Mucosa of descending colon (tissue), 3 donors: Measurements from ENCODE around the gene SLC17A4. TPM values are rescaled to one million over a fixed set of nuclear protein-coding genes. Genes with fewer than 3 reads are reported as not detected.

Experiments
- ATAC-seq: fragments of 200-7000 bp; cut with Tn5 transposase; one replicate; pipeline ENCODE4 v1.9.1; 2020; ENCODE audit warnings: mild to moderate bottlenecking, moderate library complexity
- DNase-seq, 3 donors: peaks; one replicate each; pipeline ENCODE4 v3.0.0-alpha.2; 2020
- H3K36me3 ChIP-seq: fragments of 200-600 bp; one replicate; pipeline ENCODE4 v1.8.0; 2021; ENCODE audit warnings: low read depth, mild to moderate bottlenecking
- H3K4me1 ChIP-seq: fragments of 200-600 bp; one replicate; pipeline ENCODE4 v1.8.0; 2021; ENCODE audit warnings: low read depth, mild to moderate bottlenecking
- H3K4me3 ChIP-seq: fragments of 200-600 bp; one replicate; pipeline ENCODE4 v1.8.0; 2021; ENCODE audit warnings: mild to moderate bottlenecking
- H3K9me3 ChIP-seq: fragments of 200-600 bp; one replicate; pipeline ENCODE4 v1.8.0; 2021; ENCODE audit warnings: mild to moderate bottlenecking
- intact Hi-C, 2 donors: fragments of 100-400 bp; cut with DNase I in 1 of 2; cut with micrococcal nuclease in 1 of 2; formaldehyde crosslinking; loops; one replicate each; pipeline versions ENCODE4 v1.11.0 to v1.11.1; 2022; cut with DNase I, micrococcal nuclease
- total RNA-seq, 3 donors: library from RNA; stranded (reverse); fragmentation: NEBNext Ultra II Directional in 2 of 3; extraction: Animal tissue kit (Norgen Biotek cat#: 25700) in 2 of 3; gene quantifications; one replicate each; pipeline versions ENCODE4 v1.2.1 to v1.2.4, GENCODE V29; 2021 to 2023
- TF ChIP-seq, protein P1 (sequence below): fragments of 200-600 bp; IDR thresholded peaks from one replicate; pipeline ENCODE4 v1.8.0; 2022; ENCODE audit warnings: antibody characterized with exemption, mild to moderate bottlenecking
- donor health status: DM: no; HTN: no; CAD: no; lungs with moderate emphysema.
- donor health status: DM: no; HTN: no; CAD: no.
- donor health status: DM: no; HTN: yes; CAD: no.

SLC17A4 gene
- total RNA-seq, 3 donors from 2014 or later = 30.2 to 107 (median 40.1) TPM

DNA sequence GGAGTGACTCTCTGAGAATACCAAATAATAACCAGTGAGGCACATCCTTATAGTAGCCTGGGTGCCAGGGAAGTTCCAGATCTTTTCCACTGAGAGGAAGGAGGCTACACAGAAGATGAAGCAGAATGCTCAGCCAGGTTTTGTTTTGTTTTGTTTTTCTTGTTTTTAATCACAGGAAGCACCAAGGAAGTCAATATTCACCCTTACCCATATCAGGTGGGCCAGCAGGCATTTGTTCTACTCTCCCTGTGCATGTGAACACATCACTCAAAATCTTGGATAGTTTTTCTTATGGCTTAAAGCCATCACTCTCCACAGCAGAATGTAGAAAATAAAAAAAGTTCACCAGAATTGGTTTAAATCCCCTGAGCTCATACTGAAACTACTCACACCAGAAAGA lies 66.8 kb downstream of the SLC17A4 start:
- Histone ChIP-seq H3K4me3 (no peak overlapping the region), H3K9me3 (no peaks in the 10 kb centered on the region), H3K4me1 (no peaks in the 10 kb centered on the region), H3K36me3 (no peaks in the 10 kb centered on the region)
- intact Hi-C loops = no loop called here
- ATAC-seq (no peak), DNase-seq (no peak)
- TF ChIP-seq, protein P1, sequence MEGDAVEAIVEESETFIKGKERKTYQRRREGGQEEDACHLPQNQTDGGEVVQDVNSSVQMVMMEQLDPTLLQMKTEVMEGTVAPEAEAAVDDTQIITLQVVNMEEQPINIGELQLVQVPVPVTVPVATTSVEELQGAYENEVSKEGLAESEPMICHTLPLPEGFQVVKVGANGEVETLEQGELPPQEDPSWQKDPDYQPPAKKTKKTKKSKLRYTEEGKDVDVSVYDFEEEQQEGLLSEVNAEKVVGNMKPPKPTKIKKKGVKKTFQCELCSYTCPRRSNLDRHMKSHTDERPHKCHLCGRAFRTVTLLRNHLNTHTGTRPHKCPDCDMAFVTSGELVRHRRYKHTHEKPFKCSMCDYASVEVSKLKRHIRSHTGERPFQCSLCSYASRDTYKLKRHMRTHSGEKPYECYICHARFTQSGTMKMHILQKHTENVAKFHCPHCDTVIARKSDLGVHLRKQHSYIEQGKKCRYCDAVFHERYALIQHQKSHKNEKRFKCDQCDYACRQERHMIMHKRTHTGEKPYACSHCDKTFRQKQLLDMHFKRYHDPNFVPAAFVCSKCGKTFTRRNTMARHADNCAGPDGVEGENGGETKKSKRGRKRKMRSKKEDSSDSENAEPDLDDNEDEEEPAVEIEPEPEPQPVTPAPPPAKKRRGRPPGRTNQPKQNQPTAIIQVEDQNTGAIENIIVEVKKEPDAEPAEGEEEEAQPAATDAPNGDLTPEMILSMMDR = no peak

DNA sequence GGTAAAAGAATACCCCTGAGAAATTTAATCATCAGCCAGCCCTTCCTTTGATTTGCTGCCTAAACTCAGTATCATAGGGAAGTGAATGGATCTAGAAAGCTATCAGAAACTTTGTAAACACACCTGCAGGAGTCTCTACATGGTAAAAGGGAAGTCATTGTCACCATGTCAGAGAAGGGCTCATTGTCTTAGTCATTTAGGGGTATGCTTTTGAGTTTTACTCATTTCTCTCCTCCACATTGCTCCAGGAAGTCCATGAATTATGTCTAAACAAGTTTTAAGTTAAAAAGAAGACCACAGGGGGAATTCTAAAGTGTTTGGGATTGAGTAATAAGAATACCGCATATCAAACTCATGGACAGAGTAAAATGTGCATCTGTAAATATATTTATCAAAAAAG lies 74.8 kb downstream of the SLC17A4 start:
- DNase-seq = no peak
- Histone ChIP-seq H3K4me1 (no peaks in the 10 kb centered on the region), H3K36me3 (no peaks in the 10 kb centered on the region), H3K4me3 (no peak overlapping the region), H3K9me3 (no peaks in the 10 kb centered on the region)
- ATAC-seq = no peak
- intact Hi-C loops = no loop called here
- TF ChIP-seq, protein P1 = no peak

DNA sequence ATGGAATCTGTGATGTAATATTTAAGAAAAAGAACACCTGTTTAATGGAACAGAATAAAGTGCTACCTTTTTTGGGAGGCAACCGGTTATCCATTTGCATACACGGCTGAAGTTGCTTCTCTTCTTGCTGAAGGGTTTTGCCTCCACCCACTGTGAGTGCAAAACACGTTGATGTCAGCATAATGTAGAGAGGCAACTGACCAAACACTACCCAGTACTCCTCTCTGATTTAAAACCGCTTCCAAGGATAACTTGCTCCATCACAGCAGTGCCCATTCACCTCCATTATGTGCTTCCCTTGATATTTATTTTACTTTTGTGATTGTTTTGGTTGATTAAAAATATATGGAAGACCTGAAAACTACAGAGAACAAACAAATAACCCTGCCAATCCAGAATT lies 75.9 kb downstream of the SLC17A4 start:
- no peak overlapping the region for H3K4me3 ChIP-seq
- intact Hi-C loops = no loop called here
- H3K36me3 ChIP-seq = no peaks in the 10 kb centered on the region
- DNase-seq (no peak), ATAC-seq (no peak)
- TF ChIP-seq, protein P1 = no peak
- no peaks in the 10 kb centered on the region for H3K4me1 ChIP-seq
- no peaks in the 10 kb centered on the region for H3K9me3 ChIP-seq

Other genes with a start within 250 kb of the SLC17A4 start
- gene SCGN, start 102.5 kb upstream of the SLC17A4 start, total RNA-seq = 10 to 100 TPM in 1 of 3 donors, 1 to 10 TPM in 2; 6.4 to 18.5 (median 7.4) TPM
- not detected for gene SLC17A1, start 77.3 kb downstream of the SLC17A4 start, total RNA-seq
- not detected for gene SLC17A3, start 119.5 kb downstream of the SLC17A4 start, total RNA-seq
- gene SLC17A2, start 175.9 kb downstream of the SLC17A4 start, total RNA-seq = not detected
- 10 to 100 TPM; 11.4 to 15.8 (median 12.6) TPM for gene TRIM38, start 208.1 kb downstream of the SLC17A4 start, total RNA-seq